Glomerular visceral epithelial cell (primary cell): Measurements from ENCODE around the gene AARSD1.
"Not testable (repeated sequence)": the region's sequence is repeated elsewhere in the genome, so short reads cannot be mapped to it uniquely, and the experiment has no call there.

Experiments used
- DNase-seq: peaks from one replicate; pipeline ENCODE4 v3.0.0-alpha.2; 2016; ENCODE audit errors: extremely low spot score

The AARSD1 gene

DNA sequence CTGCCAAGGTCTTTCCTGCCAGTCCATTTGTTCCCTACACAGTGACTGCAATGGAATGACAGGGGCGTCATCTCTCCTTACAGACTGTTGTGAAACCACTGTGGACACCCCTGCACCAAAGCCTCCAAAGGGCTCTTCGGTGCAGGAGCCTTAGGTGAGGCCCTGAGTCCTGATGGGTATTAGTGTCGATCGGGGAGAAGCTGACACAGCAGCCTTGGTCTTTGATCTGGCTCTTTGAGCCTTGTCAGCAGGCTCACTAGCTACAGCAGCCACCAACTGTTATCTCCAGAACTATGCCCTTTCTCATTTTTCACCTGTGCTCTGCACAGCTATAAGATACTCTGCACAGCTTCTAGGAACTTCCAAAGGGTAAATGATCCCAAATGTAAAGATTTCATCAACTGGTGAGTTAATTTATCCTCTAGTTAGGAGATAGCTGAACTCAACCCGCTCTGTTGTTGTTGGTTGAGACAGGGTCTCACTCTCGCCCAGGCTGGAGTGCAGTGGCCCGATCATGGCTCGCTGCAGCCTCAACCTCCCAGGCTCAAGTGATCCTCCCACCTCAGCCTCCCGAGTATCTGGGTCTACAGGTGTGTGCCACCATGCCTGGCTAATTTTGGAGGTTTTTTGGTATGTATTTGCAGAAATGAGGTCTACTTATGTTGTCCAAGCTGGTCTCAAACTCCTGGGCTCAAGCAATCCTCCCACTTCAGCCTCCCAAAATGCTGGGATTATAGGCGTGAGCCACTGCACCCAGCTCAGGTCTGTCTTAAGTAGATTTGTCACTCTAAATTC, 44.0 kb downstream of the AARSD1 start:
- DNase-seq = no peak

DNA sequence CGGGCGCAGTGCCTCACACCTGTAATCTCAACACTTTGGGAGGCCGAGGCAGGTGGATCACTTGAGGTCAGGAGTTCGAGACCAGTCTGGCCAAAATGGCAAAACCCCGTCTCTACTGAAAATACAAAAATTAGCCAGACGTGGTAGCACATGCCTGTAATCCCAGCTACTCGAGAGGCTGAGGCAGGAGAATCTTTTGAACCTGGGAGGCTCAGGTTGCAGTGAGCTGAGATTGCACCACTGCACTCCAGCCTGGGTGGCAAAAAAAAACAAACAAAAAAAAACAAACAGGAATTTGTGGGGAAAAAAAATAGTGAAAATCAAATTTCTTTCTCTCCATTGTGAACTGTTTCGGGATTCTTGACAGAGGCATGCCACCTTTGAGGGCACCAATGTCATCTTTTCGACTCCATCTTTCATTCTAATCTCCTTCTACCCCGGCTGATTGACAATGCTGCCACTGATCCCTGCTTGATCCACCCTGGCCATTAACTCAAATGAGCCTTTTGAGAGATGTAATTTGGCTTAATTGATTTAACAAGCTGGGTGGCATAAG, 44.7 kb downstream of the AARSD1 start:
- DNase-seq = not testable (repeated sequence)

DNA sequence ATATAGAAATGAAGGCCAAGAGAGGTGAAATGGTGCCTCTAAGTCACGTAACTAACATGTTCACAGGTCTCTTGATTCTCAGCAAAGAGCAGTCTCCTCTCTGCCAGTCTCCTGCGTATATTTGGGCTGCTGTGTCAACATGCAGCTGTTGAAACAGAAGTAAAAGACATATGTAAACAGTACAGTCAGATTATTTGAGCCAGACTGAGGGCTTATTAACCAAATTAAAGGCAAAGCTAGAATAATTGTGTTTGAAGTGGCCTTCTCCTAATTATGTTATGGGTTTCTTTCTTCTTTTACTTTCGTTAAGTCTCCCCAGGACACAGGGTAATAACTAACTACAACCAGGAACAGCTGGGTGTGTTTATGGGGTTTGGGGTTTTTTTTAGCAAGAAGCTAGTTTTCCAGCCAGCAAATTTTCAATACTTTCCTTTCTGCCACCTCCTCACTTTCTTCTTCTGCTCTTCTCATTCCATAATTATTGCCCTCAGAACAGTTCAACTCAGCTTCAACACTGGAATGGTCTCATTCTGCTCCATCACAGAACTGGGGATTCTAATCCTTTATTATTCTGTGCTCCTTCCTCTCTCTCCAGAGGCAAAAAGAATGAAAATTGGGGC, 45.2 kb downstream of the AARSD1 start:
- no peak for DNase-seq

DNA sequence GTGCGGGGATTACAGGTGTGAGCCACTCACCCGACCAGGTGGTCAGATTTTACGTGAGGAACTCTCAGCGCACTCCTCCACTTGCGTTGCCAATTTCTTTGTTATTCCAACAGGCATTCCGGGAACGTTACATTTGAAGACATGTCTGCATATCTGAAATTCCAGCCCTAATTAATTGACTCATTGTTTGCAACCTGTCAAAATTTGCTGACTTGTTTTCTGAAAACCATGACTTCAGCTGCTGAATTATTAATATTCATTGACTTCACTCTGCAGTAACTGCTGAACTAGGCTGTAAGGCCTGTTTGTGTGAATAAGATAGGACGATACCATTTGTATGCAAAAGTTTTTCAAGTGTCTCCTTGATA, 47.0 kb downstream of the AARSD1 start:
- DNase-seq = no peak

DNA sequence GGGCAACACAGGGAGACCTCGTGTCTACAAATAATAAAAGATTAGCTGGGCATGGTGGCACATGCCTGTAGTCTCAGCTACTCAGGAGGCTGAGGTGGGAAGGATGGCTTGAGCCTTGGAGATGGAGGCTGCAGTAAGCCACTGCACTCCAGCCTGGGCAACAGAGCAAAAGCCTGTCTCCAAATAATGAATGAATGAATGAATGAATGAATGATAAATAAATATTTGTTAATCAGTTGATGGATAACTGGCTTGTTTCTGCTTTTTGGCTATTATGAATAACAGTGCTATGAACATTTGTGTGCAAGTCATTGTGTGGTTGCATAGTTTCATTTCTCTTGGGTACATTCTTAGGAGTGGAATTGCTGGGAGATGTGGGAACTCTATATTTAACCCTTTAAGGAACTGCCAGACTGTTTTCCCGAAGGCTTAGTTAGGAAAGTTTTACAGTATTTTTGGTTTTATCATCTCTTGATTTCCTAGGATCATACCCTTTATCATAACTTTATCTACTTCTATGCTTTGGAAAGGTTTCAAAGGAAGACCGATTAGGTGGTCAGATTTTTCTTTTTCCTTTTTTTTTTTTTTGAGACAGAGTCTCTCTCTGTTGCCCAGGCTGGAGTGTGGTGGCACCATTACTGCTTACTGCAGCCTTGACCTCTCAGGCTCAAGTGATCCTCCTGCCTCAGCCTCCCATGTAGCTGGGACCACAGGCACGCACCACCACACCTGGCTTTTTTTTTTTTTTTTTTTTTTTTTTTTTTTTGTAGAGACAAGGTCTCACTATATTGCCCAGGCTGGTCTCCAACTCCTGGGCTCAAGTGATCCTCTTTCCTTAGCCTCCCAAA, 47.6 kb downstream of the AARSD1 start:
- DNase-seq = not testable (repeated sequence)

DNA sequence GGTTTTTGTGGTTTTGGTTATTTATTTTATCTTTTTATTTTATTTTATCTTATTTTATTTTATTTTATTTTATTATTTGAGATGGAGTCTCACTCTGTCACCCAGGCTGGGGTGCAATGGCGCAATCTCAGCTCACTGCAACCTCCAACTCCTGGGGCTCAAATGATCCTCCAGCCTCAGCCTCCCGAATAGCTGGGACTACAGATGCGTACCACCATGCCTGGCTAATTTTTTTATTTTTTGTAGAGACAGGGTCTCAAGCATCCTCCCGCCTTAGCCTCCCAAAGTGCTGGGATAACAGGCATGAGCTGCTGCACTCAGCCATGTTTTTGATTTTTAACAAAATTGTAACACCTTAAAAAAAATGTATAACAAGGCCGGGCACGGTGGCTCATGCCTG, 49.0 kb downstream of the AARSD1 start:
- not testable (repeated sequence) for DNase-seq

DNA sequence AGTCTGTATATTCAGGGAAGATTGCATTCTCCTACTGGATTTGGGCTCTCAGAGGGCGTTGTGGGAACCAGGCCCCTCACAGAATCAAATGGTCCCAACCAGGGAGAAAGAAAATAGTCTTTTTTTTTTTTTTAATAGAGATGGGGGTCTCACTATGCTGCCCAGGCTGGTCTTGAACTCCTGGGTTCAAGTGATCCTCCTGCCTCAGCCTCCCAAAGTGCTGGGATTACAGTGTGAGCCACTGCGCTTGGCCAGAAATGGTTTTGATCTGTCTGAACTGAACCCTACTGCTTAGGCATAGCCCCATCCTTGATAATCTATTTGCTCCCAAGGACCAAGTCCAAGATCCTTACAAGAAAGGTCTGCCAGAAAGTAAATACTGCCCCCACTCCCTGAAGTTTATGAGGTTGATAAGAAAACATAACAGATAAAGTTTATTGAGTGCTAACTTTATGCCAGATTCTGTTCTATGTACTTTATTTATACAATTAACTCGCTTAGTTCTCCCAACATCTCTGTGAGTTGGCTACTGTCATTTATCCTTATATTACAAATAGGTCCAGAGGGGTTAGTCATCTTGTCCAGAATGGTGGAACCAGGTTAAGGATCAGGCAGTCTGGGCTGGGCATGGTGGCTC, 50.2 kb downstream of the AARSD1 start:
- DNase-seq = no peak

DNA sequence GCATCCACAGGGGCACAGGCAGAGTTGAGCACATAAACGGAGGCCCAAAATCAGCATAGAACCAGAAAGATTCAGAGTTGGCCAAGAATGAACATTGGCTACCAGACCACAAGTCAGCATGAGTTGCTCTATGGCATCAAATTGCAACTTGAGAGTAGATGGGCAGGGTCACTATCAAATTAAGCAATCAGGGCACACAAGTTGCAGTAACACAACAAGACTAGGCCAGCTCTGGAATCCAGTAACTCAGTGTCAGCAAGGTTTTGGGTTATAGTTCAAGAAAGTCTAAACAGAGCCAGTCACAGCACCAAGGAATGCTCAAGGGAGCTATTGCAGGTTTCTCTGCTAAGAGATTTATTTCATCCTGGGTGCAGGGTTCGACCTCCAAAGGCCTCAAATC, 50.7 kb downstream of the AARSD1 start:
- no peak for DNase-seq

DNA sequence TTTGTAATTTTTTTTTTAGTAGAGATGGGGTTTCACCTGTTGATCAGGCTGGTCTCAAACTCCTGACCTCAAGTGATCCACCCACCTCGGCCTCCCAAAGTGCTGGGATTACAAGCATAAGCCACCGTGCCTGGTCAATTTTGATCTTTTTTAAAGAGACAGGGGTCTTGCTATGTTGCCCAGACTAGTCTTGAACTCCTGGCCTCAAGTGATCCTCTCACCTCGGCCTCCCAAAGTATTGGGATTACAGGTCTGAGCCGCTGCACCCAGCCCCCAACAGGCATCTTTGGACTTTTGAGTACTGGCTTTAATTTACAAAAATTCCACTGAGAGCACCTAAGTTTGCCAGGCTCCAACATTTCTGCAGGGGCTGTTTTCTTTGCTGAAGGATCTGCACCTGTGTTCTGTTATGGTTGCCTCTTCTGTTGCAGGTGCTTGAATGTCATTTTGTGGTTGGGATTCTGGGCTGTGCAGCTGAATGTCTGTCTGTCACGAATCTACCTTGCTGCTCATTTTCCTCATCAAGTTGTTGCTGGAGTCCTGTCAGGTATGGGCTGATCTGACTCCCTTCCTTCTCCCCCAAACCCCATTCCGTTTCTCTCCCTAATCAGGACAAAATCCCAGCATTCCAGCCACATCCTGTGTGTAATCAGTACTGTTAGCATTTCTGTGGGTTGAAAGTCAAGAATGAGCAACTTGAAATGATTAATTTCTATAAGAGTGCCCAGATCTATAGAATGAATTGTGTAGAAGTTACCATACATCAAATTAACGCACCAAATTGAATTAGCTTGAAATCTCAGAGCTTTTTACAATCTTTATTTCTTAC, 55.2 kb downstream of the AARSD1 start:
- DNase-seq = no peak

DNA sequence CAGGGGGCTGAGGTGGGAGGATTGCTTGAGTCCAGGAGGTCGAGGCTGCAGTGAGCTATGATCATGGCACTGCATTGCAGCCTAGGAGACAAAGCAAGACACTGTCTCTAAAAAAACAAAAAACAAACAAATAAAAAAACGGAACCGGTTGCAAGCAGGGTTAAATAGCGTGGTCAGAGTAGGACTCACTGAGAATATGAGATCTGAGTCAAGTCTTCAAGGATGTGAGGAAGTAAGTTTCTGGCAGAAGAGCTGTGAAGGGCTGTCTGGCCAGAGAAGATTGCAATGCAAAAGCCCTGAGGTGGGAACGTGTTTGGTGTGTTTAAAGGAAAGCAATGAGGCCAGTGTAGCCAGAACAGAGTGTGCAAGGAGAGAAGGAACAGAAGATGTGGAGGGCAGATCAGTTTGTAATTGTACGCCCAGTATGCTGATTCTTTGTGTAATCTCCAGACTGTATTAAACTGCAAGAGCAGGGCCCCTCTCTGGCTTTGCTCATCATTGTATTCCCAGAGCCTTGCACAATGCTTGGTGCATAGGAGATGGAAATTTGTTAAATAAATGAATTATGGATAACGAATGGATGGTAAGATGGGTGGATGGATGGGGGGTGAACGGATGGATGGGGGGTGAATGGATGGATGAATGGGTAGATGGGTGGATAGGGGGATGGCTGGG, 57.3 kb downstream of the AARSD1 start:
- no peak for DNase-seq

DNA sequence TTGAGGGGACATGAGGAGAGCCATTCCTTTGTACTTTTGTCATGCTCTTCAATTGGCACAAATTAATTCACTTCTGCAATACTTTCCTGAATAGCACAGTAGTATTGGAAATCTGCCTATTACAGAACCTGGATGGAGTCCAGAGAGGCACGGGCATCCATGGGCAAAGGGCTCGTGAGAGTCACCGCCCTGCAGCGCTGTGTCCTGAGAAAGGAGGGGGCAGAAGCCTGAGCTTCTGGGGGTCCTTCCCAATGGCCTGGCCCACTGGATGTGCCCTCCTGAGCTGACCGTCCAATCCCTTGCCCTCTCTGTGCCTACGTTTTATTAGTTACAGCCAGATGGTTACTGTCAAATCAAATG, 60.2 kb downstream of the AARSD1 start:
- DNase-seq = no peak

DNA sequence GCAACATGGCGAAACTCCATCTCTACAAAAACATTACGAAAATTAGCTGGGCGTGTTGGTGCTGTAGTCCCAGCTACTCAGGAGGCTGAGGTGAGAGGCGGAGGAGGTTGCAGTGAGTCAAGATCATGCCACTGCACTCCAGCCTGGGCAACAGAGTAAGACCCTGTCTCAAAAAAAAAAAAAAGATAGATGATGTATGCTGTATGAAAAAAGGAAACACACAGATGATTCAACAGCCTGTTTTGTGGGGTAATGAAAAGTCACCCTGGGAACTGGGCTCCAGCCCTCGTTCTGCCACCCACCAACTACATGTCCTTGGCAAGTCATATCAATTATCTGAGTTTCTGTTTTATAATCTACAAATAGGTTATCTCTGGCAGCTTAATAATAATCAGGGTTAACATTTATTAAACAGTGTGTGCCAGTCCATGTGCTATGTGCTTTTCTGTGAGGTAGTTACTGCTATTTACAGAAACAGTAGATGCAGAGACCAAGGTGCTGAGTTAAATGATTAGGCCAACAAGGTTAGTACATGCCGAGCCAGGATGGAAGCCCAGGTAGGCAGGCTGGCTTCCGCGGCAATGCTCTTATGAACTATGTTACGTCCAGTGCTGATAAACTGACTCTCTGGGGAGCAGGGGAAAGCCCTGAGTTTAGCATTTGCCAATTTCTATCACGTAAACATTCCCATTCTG, 62.6 kb downstream of the AARSD1 start:
- DNase-seq = no peak
